ENCODE data around the gene RTKN.

GRCh38 chr2:74448771-74449170 is 7.0 kb upstream of the RTKN start:
- TF ChIP-seq RFX5 (IDR thresholded peaks at IDR 0.05): no peak
- no peak for TF ChIP-seq CTCF (IDR thresholded peaks at IDR 0.05)
- no peak for TF ChIP-seq PHF8 (IDR thresholded peaks at IDR 0.05; ENCODE audit: borderline replicate concordance, low read depth)
- TF ChIP-seq REST (IDR thresholded peaks at IDR 0.05): no peak

All from A549 (cell line).